Gastrocnemius medialis (tissue), 4 donors: ENCODE results near the gene CSF1.

Experiments
- CTCF ChIP-seq, 5 experiments: fragments of 450-650 bp in 3 of 5; fragments of 200-600 bp in 2 of 5; sonication (generic) in 2 of 5; IDR thresholded peaks in 4 of 5; conservative IDR thresholded peaks in 1 of 5; 1 replicate in 4 of 5; 2 replicates in 1 of 5; pipeline ENCODE4 v1.5.1; 2016 to 2019; ENCODE audit warnings: antibody characterized with exemption in 5 of 5, mild to moderate bottlenecking in 3 of 5, moderate library complexity in 3 of 5
- POLR2A ChIP-seq, 2 donors: fragments of 450-650 bp; IDR thresholded peaks; one replicate each; pipeline ENCODE4 v1.6.1; 2017; ENCODE audit warnings: antibody characterized with exemption in 2 of 2, mild to moderate bottlenecking in 2 of 2, moderate library complexity in 2 of 2

GRCh38 chr1:109898842-109899241 is 11.8 kb upstream of the CSF1 start:
- TF ChIP-seq CTCF (IDR thresholded peaks at IDR 0.05 in 4 of 5, conservative IDR thresholded peaks at IDR 0.05 in 1 of 5) (no peak), POLR2A (IDR thresholded peaks at IDR 0.05) (no peak)
